ENCODE results near the gene TMEM52B. TPM values are rescaled to one million over a fixed set of nuclear protein-coding genes. Genes with fewer than 3 reads are reported as not detected.
A peak's percentile ranks its signal among the peaks of the same experiment; 100 is the strongest.

Gene TMEM52B
- total RNA-seq (not detected), polyA plus RNA-seq (not detected)
- long read RNA-seq, donor 1, result 0 reads
- long read RNA-seq, donor 2, result 0 reads

DNA sequence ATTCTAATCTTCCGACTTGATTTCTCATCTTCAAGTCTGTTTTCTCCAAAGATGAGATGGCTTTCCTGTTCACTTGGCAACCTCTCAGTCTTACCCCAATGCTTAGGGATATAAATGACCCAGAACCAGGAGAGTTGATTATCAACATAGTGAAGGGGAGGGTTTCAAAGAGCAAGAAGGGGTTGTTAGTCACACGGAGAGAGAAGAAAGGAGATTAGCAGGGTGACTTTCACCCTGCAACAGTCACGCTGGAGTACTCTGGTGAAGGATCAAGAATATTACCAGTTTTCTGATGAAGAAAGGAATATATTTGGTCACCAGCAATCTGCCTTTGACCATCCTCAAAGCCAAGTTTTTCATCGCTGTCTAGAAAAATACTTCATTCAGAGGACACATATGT is at the start of gene TMEM52B:
Gene TMEM52B, plus strand, starts transcription at position 212 of the 400 bp plus-strand sequence. CDS start 543 bp downstream, outside the sequence.
- Histone ChIP-seq H3K27me3 (ENCODE audit: insufficient read depth in 3 of 3, low read length in 2 of 3) (no peaks in the 10 kb centered on the region), H3K36me3 (ENCODE audit: insufficient read depth in 1 of 2, low read depth in 1 of 2) (no peaks in the 10 kb centered on the region), H3K4me3 (no peak within 1 kb of the TSS), H3K4me1 (no peaks in the 10 kb centered on the region), H3K27ac (no peak within 1 kb of the TSS), H3K9me3 (no peaks in the 10 kb centered on the region)
- 63 to 69% (median 67%) methylated on average over 4 of the region's 4 CpGs for WGBS, 3 donors
- no peak for DNase-seq
- ATAC-seq, result no peak
- intact Hi-C loops (cut with DNase I), result no loop called here
- TF ChIP-seq, protein P1, sequence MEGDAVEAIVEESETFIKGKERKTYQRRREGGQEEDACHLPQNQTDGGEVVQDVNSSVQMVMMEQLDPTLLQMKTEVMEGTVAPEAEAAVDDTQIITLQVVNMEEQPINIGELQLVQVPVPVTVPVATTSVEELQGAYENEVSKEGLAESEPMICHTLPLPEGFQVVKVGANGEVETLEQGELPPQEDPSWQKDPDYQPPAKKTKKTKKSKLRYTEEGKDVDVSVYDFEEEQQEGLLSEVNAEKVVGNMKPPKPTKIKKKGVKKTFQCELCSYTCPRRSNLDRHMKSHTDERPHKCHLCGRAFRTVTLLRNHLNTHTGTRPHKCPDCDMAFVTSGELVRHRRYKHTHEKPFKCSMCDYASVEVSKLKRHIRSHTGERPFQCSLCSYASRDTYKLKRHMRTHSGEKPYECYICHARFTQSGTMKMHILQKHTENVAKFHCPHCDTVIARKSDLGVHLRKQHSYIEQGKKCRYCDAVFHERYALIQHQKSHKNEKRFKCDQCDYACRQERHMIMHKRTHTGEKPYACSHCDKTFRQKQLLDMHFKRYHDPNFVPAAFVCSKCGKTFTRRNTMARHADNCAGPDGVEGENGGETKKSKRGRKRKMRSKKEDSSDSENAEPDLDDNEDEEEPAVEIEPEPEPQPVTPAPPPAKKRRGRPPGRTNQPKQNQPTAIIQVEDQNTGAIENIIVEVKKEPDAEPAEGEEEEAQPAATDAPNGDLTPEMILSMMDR (IDR thresholded peaks at IDR 0.05), result no peak

DNA sequence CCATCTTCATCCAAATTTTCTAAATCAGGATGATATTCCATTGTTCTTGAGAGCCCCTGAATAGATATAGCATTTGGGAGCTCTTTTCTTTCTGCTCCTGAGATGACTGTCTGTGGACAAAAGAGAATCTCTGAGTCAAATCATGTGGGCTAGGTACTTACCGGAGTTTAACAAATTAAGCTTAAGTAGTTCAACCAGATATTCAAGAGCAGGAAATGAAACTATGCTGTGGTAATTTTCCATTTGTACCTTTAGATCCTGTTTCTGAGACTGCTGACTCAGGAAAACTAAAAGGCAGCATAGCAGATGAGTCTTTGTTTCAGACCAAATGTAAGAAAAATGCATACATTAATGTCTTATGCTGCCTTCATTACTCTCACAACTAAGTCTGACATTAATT is 48.8 kb upstream of the TMEM52B start, which contains the start of gene CLEC7A:
Gene CLEC7A, minus strand, starts transcription at position 158 of the 400 bp plus-strand sequence. Its CDS starts 117 bp downstream, at position 41.
- no peak within 1 kb of the TSS for H3K27ac ChIP-seq
- no peaks in the 10 kb centered on the region for H3K36me3 ChIP-seq (ENCODE audit: insufficient read depth in 1 of 2, low read depth in 1 of 2)
- H3K4me1 ChIP-seq, result no peaks in the 10 kb centered on the region
- no peak for DNase-seq
- ATAC-seq, result no peak
- peak within 1 kb of the TSS; percentile 15 for H3K4me3 ChIP-seq
- WGBS, 3 donors, result 71 to 78% (median 75%) methylated on average over 1 of the region's 1 CpG
- intact Hi-C loops (cut with DNase I), result no loop called here
- no peaks in the 10 kb centered on the region for H3K9me3 ChIP-seq
- H3K27me3 ChIP-seq (ENCODE audit: insufficient read depth in 3 of 3, low read length in 2 of 3), result no peaks in the 10 kb centered on the region
- TF ChIP-seq, protein P1 (IDR thresholded peaks at IDR 0.05), result no peak

- no peak overlapping the region for H3K27ac ChIP-seq
- no peak overlapping the region for H3K4me3 ChIP-seq
- no peaks in the 10 kb centered on the region for H3K27me3 ChIP-seq (ENCODE audit: insufficient read depth in 3 of 3, low read length in 2 of 3)
- H3K36me3 ChIP-seq (ENCODE audit: insufficient read depth in 1 of 2, low read depth in 1 of 2), result no peaks in the 10 kb centered on the region
- no peaks in the 10 kb centered on the region for H3K9me3 ChIP-seq
- DNase-seq, result no peak
- 63 to 70% (median 64%) methylated on average over 2 of the region's 2 CpGs for WGBS, 3 donors
- no peaks in the 10 kb centered on the region for H3K4me1 ChIP-seq
- TF ChIP-seq, protein P1 (IDR thresholded peaks at IDR 0.05), result no peak
- intact Hi-C loops (cut with DNase I), result no loop called here
- no peak for ATAC-seq
Observed at GRCh38 chr12:10131111-10131690, 47.6 kb upstream of the TMEM52B start.

DNA sequence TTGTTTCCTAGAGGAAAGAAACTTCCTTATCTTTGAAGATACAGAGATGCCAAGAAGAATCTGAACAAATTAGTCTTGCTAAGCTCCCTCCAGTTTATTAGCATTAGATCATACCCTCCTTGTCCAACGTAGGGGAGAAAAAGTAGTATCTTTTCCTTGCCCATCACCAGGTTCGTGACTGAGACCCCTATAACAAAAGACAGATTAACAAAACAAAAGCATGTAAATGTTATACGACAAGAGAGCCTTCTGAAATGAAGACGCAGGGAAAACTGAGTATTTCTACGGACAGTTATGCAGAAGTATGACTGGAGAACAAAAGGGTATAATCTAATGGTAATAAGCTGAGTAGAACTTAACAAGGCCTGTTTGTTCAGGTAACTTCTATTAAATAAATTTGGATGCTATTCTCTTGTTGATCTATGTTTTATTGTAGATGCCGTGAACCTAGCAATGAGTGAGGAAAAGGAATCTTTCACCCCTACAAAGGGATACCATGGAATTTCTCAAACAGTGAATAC is 45.9 kb upstream of the TMEM52B start:
- 65 to 69% (median 65%) methylated on average over 6 of the region's 6 CpGs for WGBS, 3 donors
- TF ChIP-seq, protein P1 (IDR thresholded peaks at IDR 0.05), result no peak
- intact Hi-C loops (cut with DNase I), result no loop called here
- no peaks in the 10 kb centered on the region for H3K36me3 ChIP-seq (ENCODE audit: insufficient read depth in 1 of 2, low read depth in 1 of 2)
- H3K27me3 ChIP-seq (ENCODE audit: insufficient read depth in 3 of 3, low read length in 2 of 3), result peaks cover 0 to 2% (median 0%) of the 10 kb centered on the region in 3 donors
- no peak for DNase-seq
- H3K4me1 ChIP-seq, result no peaks in the 10 kb centered on the region
- H3K4me3 ChIP-seq, result no peak overlapping the region
- no peak for ATAC-seq
- H3K9me3 ChIP-seq, result no peaks in the 10 kb centered on the region
- H3K27ac ChIP-seq, result no peak overlapping the region

Measured in psoas muscle (tissue), 8 donors.